Ovary (tissue), 9 donors: Measurements from ENCODE around the gene APAF1. TPM values are rescaled to one million over a fixed set of nuclear protein-coding genes. Genes with fewer than 3 reads are reported as not detected.

Experiments used
- DNase-seq, 5 donors: peaks; one replicate each; pipeline ENCODE4 v3.0.0-alpha.2; 2019 to 2020
- H3K27ac ChIP-seq, 2 donors: fragments of 200-600 bp; one replicate each; pipeline versions ENCODE4 v1.5.1 to v1.8.0; 2019 to 2022
- H3K27me3 ChIP-seq: fragments of 200-600 bp; one replicate; pipeline ENCODE4 v1.8.0; 2022
- H3K36me3 ChIP-seq: fragments of 200-600 bp; sonication (generic); one replicate; pipeline ENCODE4 v1.5.1; 2019
- H3K4me1 ChIP-seq: one replicate; pipeline ENCODE4 v1.8.1; 2013; ENCODE audit warnings: mild to moderate bottlenecking, moderate library complexity; ENCODE audit not compliant: insufficient read depth
- H3K4me3 ChIP-seq: fragments of 200-600 bp; sonication (generic); one replicate; pipeline ENCODE4 v1.5.1; 2017
- H3K9me3 ChIP-seq, 2 donors: fragments of 200-600 bp in 1 of 2; sonication (generic) in 1 of 2; one replicate each; pipeline versions ENCODE4 v1.5.1 to v1.8.1; 2013 to 2019; ENCODE audit warnings: mild to moderate bottlenecking in 1 of 2, moderate library complexity in 1 of 2
- EP300 ChIP-seq: sonication (generic); formaldehyde crosslinking; IDR thresholded peaks from one replicate; pipeline ENCODE4 v1.6.1; 2017; ENCODE audit warnings: antibody characterized with exemption
- POLR2A ChIP-seq: fragments of 450-650 bp; IDR thresholded peaks from one replicate; pipeline ENCODE4 v1.6.1; 2017; ENCODE audit warnings: antibody characterized with exemption, mild to moderate bottlenecking, moderate library complexity
- WGBS, 3 donors: extraction: QIAGEN DNeasy Blood & Tissue Kit in 1 of 3; methylation state at CpG; one replicate each; pipeline versions ENCODE4 v1.1.5 to v1.1.7; 2013 to 2017; 5-methylcytosine and 5-hydroxymethylcytosine counted together
- intact Hi-C, 4 donors: fragments of 100-400 bp; cut with DNase I; formaldehyde crosslinking; loops; one replicate each; pipeline versions ENCODE4 v1.11.0 to v1.15.1; 2022 to 2023
- polyA plus RNA-seq, 2 donors: library from polyadenylated mRNA; stranded (reverse); fragments of 200-250 nt in 1 of 2; fragments of 350-450 nt in 1 of 2; fragmentation: Illumina TruSeq in 1 of 2; extraction: RNeasy Lipid Tissue Mini Kit (QIAGEN cat#74804) in 1 of 2; gene quantifications; one replicate each; pipeline ENCODE4 v1.2.3, GENCODE V29; 2013 to 2014
- total RNA-seq, 7 donors: library from RNA; depleted of rRNA in 2 of 7; stranded (reverse); fragments of >200 nt in 2 of 7; fragmentation: NEBNext Ultra II Directional in 3 of 7; extraction: Animal tissue kit (Norgen Biotek cat#: 25700) in 3 of 7; gene quantifications; one replicate each; pipeline versions ENCODE4 v1.1.0 to v1.2.4, GENCODE V29; 2016 to 2023
- TF ChIP-seq, protein P1 (sequence below), 3 donors: fragments of 450-650 bp in 2 of 3; fragments of 200-600 bp in 1 of 3; IDR thresholded peaks; one replicate each; pipeline versions ENCODE4 v1.5.1 to v1.8.0; 2016 to 2022; ENCODE audit warnings: antibody characterized with exemption in 3 of 3, mild to moderate bottlenecking in 1 of 3
- donor health status: DM: no; HTN: no; CAD: no; lungs with moderate emphysema.
- donor health status: DM: no; HTN: no; CAD: no.
- donor health status: Bipolar disorder and iron deficiency.
- donor health status: DM: yes; HTN: yes; CAD: no.
- donor health status: DM: no; HTN: no; CAD: no.
- donor health status: DM: yes; HTN: yes; CAD: no.

APAF1 gene
- total and polyA plus RNA-seq, 9 donors = 9.4 to 17.1 (median 11.9) TPM

DNA sequence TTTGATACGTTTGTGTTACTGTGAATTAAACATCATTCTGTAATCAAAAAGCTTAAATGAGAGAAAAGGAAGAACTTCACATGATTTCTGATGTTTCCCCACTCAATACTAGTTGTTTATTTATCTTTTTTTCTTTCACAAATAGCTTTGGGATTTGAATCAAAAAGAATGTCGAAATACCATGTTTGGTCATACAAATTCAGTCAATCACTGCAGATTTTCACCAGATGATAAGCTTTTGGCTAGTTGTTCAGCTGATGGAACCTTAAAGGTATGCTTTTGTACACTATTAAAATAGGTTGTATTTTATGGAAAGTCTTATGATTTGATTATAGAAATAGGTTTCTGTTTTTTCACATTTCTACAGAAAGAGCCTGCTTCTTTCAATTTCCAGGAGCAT lies 41.5 kb downstream of the APAF1 start:
- no peak overlapping the region for H3K27ac ChIP-seq
- TF ChIP-seq, protein P1, sequence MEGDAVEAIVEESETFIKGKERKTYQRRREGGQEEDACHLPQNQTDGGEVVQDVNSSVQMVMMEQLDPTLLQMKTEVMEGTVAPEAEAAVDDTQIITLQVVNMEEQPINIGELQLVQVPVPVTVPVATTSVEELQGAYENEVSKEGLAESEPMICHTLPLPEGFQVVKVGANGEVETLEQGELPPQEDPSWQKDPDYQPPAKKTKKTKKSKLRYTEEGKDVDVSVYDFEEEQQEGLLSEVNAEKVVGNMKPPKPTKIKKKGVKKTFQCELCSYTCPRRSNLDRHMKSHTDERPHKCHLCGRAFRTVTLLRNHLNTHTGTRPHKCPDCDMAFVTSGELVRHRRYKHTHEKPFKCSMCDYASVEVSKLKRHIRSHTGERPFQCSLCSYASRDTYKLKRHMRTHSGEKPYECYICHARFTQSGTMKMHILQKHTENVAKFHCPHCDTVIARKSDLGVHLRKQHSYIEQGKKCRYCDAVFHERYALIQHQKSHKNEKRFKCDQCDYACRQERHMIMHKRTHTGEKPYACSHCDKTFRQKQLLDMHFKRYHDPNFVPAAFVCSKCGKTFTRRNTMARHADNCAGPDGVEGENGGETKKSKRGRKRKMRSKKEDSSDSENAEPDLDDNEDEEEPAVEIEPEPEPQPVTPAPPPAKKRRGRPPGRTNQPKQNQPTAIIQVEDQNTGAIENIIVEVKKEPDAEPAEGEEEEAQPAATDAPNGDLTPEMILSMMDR (IDR thresholded peaks at IDR 0.05) = no peak
- no peak for TF ChIP-seq POLR2A
- no peak for TF ChIP-seq EP300
- H3K4me3 ChIP-seq = no peak overlapping the region
- H3K36me3 ChIP-seq = no peaks in the 10 kb centered on the region
- no peaks in the 10 kb centered on the region for H3K9me3 ChIP-seq
- no peaks in the 10 kb centered on the region for H3K27me3 ChIP-seq
- H3K4me1 ChIP-seq = no peaks in the 10 kb centered on the region
- no peak for DNase-seq
- intact Hi-C loops = no loop called here
- 85 to 89% (median 87%) methylated on average over 2 of the region's 2 CpGs for WGBS, 3 donors

DNA sequence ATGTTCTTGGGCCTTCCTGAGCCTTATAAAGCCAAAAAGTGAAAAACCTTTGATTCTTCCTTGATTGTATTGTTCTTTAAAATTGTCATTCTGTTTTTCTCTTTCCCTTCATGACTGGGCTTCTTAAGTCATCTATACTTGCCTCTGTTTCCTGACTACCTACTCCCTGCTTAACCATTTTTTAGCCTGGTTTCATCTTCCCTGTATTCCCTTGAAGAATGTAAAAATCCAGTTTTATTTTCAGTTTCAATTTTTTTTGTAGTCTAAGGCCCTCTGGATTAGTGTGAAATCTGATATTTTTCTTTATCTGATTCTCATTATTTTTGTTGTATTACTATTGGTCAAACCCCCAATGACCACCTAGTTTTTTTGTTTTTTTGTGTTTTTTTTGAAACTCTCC lies 46.3 kb downstream of the APAF1 start:
- no peaks in the 10 kb centered on the region for H3K27me3 ChIP-seq
- no peaks in the 10 kb centered on the region for H3K9me3 ChIP-seq
- no peak overlapping the region for H3K27ac ChIP-seq
- intact Hi-C loops = loop anchor here in 1 of 4 donors (10.0 kb wide), 1 partner anchor 303 kb away; no protein-coding TSS in a partner anchor
- H3K4me1 ChIP-seq = no peaks in the 10 kb centered on the region
- H3K36me3 ChIP-seq = no peaks in the 10 kb centered on the region
- no peak overlapping the region for H3K4me3 ChIP-seq
- TF ChIP-seq, protein P1 (IDR thresholded peaks at IDR 0.05) = no peak
- no peak for TF ChIP-seq EP300
- TF ChIP-seq POLR2A = no peak
- no peak for DNase-seq

DNA sequence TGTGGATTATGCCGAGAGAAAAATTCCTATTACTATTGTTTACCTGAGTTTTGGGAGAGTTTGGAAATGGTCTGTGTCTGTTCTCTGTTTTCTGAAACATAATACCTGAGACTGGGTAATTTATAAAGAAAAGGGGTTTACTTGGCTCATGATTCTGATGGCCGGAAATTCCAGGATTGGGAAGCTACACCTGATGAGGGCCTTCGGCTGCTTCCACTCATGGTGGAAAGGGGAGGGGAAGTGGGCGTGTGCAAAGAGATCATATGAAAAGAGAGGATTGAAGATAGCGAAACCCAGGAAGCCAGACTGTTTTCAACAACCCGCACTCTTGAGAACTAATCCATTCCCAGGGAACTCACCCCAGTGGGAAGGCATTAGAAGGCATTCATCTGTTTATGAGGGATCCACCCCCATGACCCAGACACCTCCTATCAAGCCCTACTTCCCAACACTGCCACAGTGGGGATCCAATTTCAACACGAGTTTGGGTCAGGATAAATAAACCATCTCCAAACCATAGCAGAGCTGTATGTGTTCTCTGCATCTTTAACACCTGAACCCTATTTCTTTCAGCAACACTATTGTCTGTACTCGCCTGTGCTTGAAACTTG lies 51.1 kb downstream of the APAF1 start:
- Histone ChIP-seq H3K27ac (no peak overlapping the region), H3K4me3 (no peak overlapping the region), H3K9me3 (no peaks in the 10 kb centered on the region), H3K27me3 (no peaks in the 10 kb centered on the region), H3K4me1 (peaks cover 4% of the 10 kb centered on the region), H3K36me3 (no peaks in the 10 kb centered on the region)
- TF ChIP-seq, protein P1 (IDR thresholded peaks at IDR 0.05) = no peak
- TF ChIP-seq EP300 (no peak), POLR2A (no peak)
- 79 to 85% (median 80%) methylated on average over 8 of the region's 8 CpGs for WGBS, 3 donors
- DNase-seq = no peak
- intact Hi-C loops = loop anchor here in 1 of 4 donors (10.0 kb wide), 1 partner anchor 299 kb away; no protein-coding TSS in a partner anchor

DNA sequence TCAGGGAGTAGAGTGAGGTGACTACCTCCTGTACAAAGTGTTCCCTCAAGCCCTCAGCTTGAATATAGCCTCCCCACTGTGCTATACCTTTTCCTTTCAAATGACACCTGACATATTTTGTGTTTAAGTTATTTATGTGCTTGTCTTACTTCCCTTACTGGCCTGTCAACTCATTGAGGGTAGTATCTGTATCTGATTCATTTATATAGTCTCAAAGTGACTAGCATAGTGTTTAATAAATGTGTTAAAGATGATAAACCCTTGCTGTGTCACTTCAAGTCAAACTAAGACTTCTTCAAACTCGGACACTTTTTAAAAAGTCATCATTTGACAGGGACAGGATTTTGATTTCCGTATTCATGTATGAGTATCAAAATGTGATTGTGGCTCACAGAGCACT lies 52.1 kb downstream of the APAF1 start:
- 92 to 94% (median 93%) methylated on average over 2 of the region's 2 CpGs for WGBS, 3 donors
- Histone ChIP-seq H3K36me3 (no peaks in the 10 kb centered on the region), H3K27me3 (no peaks in the 10 kb centered on the region), H3K4me1 (peaks cover 4% of the 10 kb centered on the region), H3K9me3 (no peaks in the 10 kb centered on the region), H3K27ac (no peak overlapping the region), H3K4me3 (no peak overlapping the region)
- TF ChIP-seq EP300 (no peak), POLR2A (no peak)
- TF ChIP-seq, protein P1 (IDR thresholded peaks at IDR 0.05) = no peak
- no peak for DNase-seq
- intact Hi-C loops = loop anchor here in 1 of 4 donors (10.0 kb wide), 1 partner anchor 298 kb away; no protein-coding TSS in a partner anchor
